Mesendoderm (in vitro differentiated cells): ENCODE data around the gene EIF2B2. TPM values are rescaled to one million over a fixed set of nuclear protein-coding genes. Genes with fewer than 3 reads are reported as not detected.

Experiments used
- DNase-seq: peaks from one replicate; pipeline ENCODE4 v3.0.0; 2013
- H2AK5ac ChIP-seq: 2 replicates; pipeline ENCODE4 v1.6.1; 2013; ENCODE audit warnings: low read length, inconsistent platforms
- H2BK120ac ChIP-seq: 2 replicates; pipeline ENCODE4 v1.6.1; 2013; ENCODE audit warnings: low read depth, mild to moderate bottlenecking, low read length, moderate library complexity, mixed read lengths
- H2BK15ac ChIP-seq: replicated peaks from 2 replicates; pipeline ENCODE4 v1.6.1; 2013; ENCODE audit warnings: low read depth, mild to moderate bottlenecking, moderate library complexity
- H2BK5ac ChIP-seq: 2 replicates; pipeline ENCODE4 v1.6.1; 2013; ENCODE audit warnings: low read length, inconsistent platforms
- H3K18ac ChIP-seq: 2 replicates; pipeline ENCODE4 v1.6.1; 2013; ENCODE audit warnings: mild to moderate bottlenecking, low read length, mixed read lengths
- H3K23ac ChIP-seq: one replicate; pipeline ENCODE4 v1.6.1; 2013; ENCODE audit warnings: low read length
- H3K27ac ChIP-seq: 2 replicates; pipeline ENCODE4 v1.5.1; 2013; ENCODE audit warnings: low read depth, mild to moderate bottlenecking, inconsistent platforms, low read length, moderate library complexity
- H3K27me3 ChIP-seq: 2 replicates; pipeline ENCODE4 v1.6.1; 2013; ENCODE audit warnings: low read length, control low read depth, mild to moderate bottlenecking, inconsistent platforms; ENCODE audit not compliant: insufficient read depth, poor library complexity
- H3K36me3 ChIP-seq: 2 replicates; pipeline ENCODE4 v1.6.1; 2013; ENCODE audit warnings: low read length, inconsistent platforms; ENCODE audit not compliant: control insufficient read depth, insufficient read depth
- H3K4ac ChIP-seq: one replicate; pipeline ENCODE4 v1.6.1; 2013; ENCODE audit warnings: low read depth, mild to moderate bottlenecking, low read length, moderate library complexity
- H3K4me1 ChIP-seq: 2 replicates; pipeline ENCODE4 v1.6.1; 2013; ENCODE audit warnings: low read depth, low read length, inconsistent platforms; ENCODE audit not compliant: control insufficient read depth
- H3K4me2 ChIP-seq: 2 replicates; pipeline ENCODE4 v1.6.1; 2013; ENCODE audit warnings: low read length
- H3K4me3 ChIP-seq: 2 replicates; pipeline ENCODE4 v1.5.1; 2013; ENCODE audit warnings: mild to moderate bottlenecking, low read length
- H3K56ac ChIP-seq: one replicate; pipeline ENCODE4 v1.6.1; 2013; ENCODE audit warnings: low read length
- H3K79me1 ChIP-seq: 2 replicates; pipeline ENCODE4 v1.6.1; 2013; ENCODE audit warnings: low read length, inconsistent platforms
- H3K79me2 ChIP-seq: 2 replicates; pipeline ENCODE4 v1.6.1; 2013; ENCODE audit warnings: mild to moderate bottlenecking, low read length; ENCODE audit not compliant: control insufficient read depth, insufficient read depth
- H3K9ac ChIP-seq: 2 replicates; pipeline ENCODE4 v1.6.1; 2013; ENCODE audit warnings: low read length, inconsistent platforms
- H4K5ac ChIP-seq: one replicate; pipeline ENCODE4 v1.6.1; 2013; ENCODE audit warnings: low read length
- H4K8ac ChIP-seq: one replicate; pipeline ENCODE4 v1.6.1; 2013; ENCODE audit warnings: low read depth, mild to moderate bottlenecking, control low read depth, low read length, moderate library complexity
- WGBS: extraction: QIAGEN DNeasy Blood & Tissue Kit; methylation state at CpG from one replicate; pipeline ENCODE4 v1.1.7; 2013; ENCODE audit warnings: low lambda C conversion rate, missing lambda C conversion rate; ENCODE audit not compliant: insufficient coverage; ENCODE audit errors: extremely low coverage; 5-methylcytosine and 5-hydroxymethylcytosine counted together
- polyA plus RNA-seq, 2 experiments: library from polyadenylated mRNA; stranded (reverse); fragments of 200-250 nt; gene quantifications; one replicate each; pipeline ENCODE4 v1.2.3, GENCODE V29; 2013

Gene EIF2B2
- 37.3 TPM for polyA plus RNA-seq (2013, experiment 1 of 2)
- polyA plus RNA-seq (2013, experiment 2 of 2), result 37.9 TPM

DNA sequence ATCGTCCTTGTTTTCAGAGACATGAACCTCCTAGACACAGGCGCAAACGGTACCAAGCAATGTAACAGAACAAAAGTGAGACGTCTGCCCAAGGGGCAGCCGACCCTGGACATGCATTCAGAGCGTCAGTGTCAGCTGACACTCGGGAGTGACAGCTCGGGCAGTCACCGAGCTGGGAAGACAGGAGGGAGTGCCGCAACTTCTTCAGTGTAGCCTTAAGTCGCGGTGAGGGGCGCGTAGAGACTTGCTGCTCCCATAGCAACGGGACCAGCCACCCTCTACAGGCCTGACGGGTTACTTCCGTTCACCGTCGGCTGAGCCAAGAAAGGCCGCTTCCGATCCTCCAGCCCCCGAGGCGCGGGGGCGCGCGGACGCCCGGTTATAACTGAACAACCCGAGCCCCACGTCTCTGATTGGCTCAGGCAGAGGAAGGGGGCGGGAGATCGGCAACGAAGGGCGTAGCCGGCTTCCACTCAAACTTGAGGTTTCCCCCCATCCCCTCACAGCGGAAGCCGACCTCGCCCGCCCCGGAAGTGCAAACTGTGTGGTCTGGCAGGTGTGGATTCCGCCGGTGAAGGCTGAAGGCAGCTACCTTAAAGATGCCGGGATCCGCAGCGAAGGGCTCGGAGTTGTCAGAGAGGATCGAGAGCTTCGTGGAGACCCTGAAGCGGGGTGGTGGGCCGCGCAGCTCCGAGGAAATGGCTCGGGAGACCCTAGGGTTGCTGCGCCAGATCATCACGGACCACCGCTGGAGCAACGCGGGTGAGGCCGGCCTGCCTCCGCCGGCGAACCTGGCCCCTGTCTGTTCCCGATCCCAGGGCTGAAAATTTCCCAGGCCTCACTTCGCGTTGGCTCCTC, at the start of gene EIF2B2:
TSS of gene EIF2B2 (plus strand) at position 530 of the 858 bp plus-strand sequence. CDS start at position 600, 70 bp downstream.
- peak within 1 kb of the TSS; percentile 95 for H3K9ac ChIP-seq

GRCh38 chr14:74953686-74954085, 49.0 kb upstream of the EIF2B2 start:
- Histone ChIP-seq H3K27me3 (no peaks in the 10 kb centered on the region), H3K79me2 (no peaks in the 10 kb centered on the region), H2BK120ac (no peak overlapping the region), H3K79me1 (no peaks in the 10 kb centered on the region), H4K5ac (no peak overlapping the region), H3K36me3 (no peaks in the 10 kb centered on the region), H2AK5ac (no peak overlapping the region), H3K27ac (no peak overlapping the region), H2BK5ac (no peak overlapping the region), H3K56ac (no peak overlapping the region), H3K4me2 (no peak overlapping the region), H3K9ac (no peak overlapping the region), H3K4me3 (no peak overlapping the region), H3K23ac (no peak overlapping the region), H3K4ac (no peak overlapping the region), H4K8ac (no peak overlapping the region), H2BK15ac (no peak overlapping the region), H3K4me1 (peaks cover 2% of the 10 kb centered on the region), H3K18ac (no peak overlapping the region)
- WGBS, result no CpG with 5 or more reads among the region's 5 CpGs
- no peak for DNase-seq

More for the DNA sequence above, at the start of gene EIF2B2:
- H3K4me1 ChIP-seq, result no peaks in the 10 kb centered on the region
- H3K27me3 ChIP-seq, result no peaks in the 10 kb centered on the region
- peak within 1 kb of the TSS; percentile 92 for H3K4me2 ChIP-seq
- peaks cover 13% of the 10 kb centered on the region for H3K79me1 ChIP-seq
- WGBS, result no CpG with 5 or more reads among the region's 66 CpGs
- DNase-seq, result peak; percentile 99
- H4K8ac ChIP-seq, result no peak within 1 kb of the TSS
- no peak within 1 kb of the TSS for H3K4ac ChIP-seq
- peaks cover 5% of the 10 kb centered on the region for H3K36me3 ChIP-seq
- peaks cover 17% of the 10 kb centered on the region for H3K79me2 ChIP-seq
- peak within 1 kb of the TSS; percentile 18 for H3K27ac ChIP-seq
- no peak within 1 kb of the TSS for H2AK5ac ChIP-seq
- H4K5ac ChIP-seq, result no peak within 1 kb of the TSS
- no peak within 1 kb of the TSS for H2BK120ac ChIP-seq
- H3K4me3 ChIP-seq, result peak within 1 kb of the TSS; percentile 97
- H3K18ac ChIP-seq, result no peak within 1 kb of the TSS
- no peak within 1 kb of the TSS for H2BK15ac ChIP-seq
- peak within 1 kb of the TSS; percentile 95 for H3K56ac ChIP-seq
- no peak within 1 kb of the TSS for H3K23ac ChIP-seq
- no peak within 1 kb of the TSS for H2BK5ac ChIP-seq

GRCh38 chr14:74954232-74954946, 48.3 kb upstream of the EIF2B2 start:
- no peak for DNase-seq
- Histone ChIP-seq H3K23ac (no peak overlapping the region), H3K79me1 (no peaks in the 10 kb centered on the region), H2BK120ac (no peak overlapping the region), H3K9ac (peak overlapping the region; percentile 62), H4K8ac (no peak overlapping the region), H4K5ac (no peak overlapping the region), H2AK5ac (no peak overlapping the region), H2BK15ac (no peak overlapping the region), H3K18ac (no peak overlapping the region), H3K4me3 (no peak overlapping the region), H3K56ac (peak overlapping the region; percentile 71), H3K27ac (no peak overlapping the region), H3K4ac (peak overlapping the region; percentile 4), H2BK5ac (no peak overlapping the region), H3K27me3 (no peaks in the 10 kb centered on the region), H3K36me3 (no peaks in the 10 kb centered on the region), H3K4me1 (peaks cover 2% of the 10 kb centered on the region), H3K4me2 (peak overlapping the region; percentile 29), H3K79me2 (no peaks in the 10 kb centered on the region)
- WGBS, result no CpG with 5 or more reads among the region's 18 CpGs

DNA sequence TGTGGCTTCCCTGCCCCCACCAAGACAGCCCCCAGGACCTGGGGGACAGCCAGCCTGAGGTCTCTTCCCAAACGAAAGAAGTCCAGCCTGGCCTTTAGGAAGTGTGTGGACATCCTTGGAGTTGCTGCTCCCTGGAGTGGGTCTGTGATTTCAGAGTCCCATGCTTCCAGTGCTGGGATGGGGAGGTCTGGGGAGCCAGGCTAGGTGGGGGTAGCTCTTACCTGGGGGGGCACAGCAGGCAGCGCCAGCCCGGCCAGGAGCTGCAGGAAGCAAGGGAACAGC, 47.8 kb upstream of the EIF2B2 start:
- Histone ChIP-seq H3K79me1 (no peaks in the 10 kb centered on the region), H3K56ac (peak overlapping the region; percentile 71), H2BK120ac (no peak overlapping the region), H3K36me3 (no peaks in the 10 kb centered on the region), H3K23ac (no peak overlapping the region), H3K27ac (no peak overlapping the region), H3K27me3 (no peaks in the 10 kb centered on the region), H3K79me2 (no peaks in the 10 kb centered on the region), H3K4me2 (peak overlapping the region; percentile 66), H3K18ac (no peak overlapping the region), H3K4me1 (peaks cover 2% of the 10 kb centered on the region), H4K8ac (no peak overlapping the region), H4K5ac (no peak overlapping the region), H3K9ac (peak overlapping the region; percentile 68), H3K4ac (no peak overlapping the region), H3K4me3 (peak overlapping the region; percentile 51), H2BK5ac (no peak overlapping the region), H2BK15ac (no peak overlapping the region), H2AK5ac (no peak overlapping the region)
- no CpG with 5 or more reads among the region's 3 CpGs for WGBS
- DNase-seq, result no peak

DNA sequence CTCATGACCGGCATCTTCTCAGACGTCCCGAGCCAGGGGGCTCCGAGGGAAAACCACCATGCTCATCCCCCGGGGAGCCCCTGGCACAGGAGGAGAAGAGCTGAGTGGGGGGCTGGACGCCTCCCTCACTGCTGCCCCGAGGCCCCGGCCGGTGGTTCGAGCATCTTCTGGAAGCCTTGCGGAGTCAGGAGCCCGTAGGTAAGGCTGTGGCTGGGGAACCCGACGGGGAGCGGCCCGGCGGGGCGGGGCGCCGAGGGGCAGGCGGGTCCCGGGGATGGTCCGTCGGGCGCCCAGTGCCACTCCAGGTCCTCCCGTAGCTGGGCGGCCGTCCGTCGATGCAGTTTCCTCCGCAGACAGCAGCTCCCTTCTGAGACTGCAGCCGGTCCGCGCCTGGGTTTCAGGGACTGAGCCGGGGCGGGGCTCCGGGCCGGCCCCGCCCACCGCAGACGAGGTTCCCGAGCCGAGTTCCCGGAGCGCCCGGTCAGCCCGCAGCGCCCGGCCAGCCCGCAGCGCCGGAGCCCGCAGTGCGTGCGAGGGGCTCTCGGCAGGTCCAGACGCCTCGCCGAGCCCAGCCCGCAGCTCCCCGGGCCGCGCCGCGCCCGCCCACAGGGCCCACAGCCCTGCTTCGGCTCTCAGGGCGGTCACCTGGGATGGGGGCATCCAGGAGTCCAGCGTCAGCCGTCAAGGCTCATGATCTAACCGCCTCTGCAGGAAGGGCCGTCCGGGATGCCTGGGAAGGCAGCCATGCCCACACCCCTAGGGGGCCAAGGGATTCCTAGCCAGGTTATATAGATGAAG, 47.3 kb upstream of the EIF2B2 start, which contains the start of gene PGF:
TSS of gene PGF (minus strand) at position 369 of the 798 bp plus-strand sequence. CDS start at position 14, 355 bp downstream.
- Histone ChIP-seq H2BK15ac (no peak within 1 kb of the TSS), H4K5ac (no peak within 1 kb of the TSS), H3K79me1 (no peaks in the 10 kb centered on the region), H2BK120ac (no peak within 1 kb of the TSS), H2BK5ac (no peak within 1 kb of the TSS), H4K8ac (no peak within 1 kb of the TSS), H3K36me3 (no peaks in the 10 kb centered on the region), H3K4me2 (peak within 1 kb of the TSS; percentile 66), H3K18ac (peak within 1 kb of the TSS; percentile 35), H3K56ac (peak within 1 kb of the TSS; percentile 83), H3K9ac (peak within 1 kb of the TSS; percentile 68), H3K4ac (peak within 1 kb of the TSS; percentile 4), H2AK5ac (no peak within 1 kb of the TSS), H3K4me1 (peaks cover 2% of the 10 kb centered on the region), H3K23ac (no peak within 1 kb of the TSS), H3K79me2 (no peaks in the 10 kb centered on the region), H3K4me3 (peak within 1 kb of the TSS; percentile 51), H3K27ac (no peak within 1 kb of the TSS), H3K27me3 (no peaks in the 10 kb centered on the region)
- no CpG with 5 or more reads among the region's 73 CpGs for WGBS
- peak; percentile 70 for DNase-seq
